GM12872 (cell line): Measurements from ENCODE around the gene GRP.

Source experiments
- CTCF ChIP-seq: IDR thresholded peaks from 3 replicates; pipeline ENCODE4 v1.5.1; 2011; ENCODE audit warnings: low read depth, mild to moderate bottlenecking, low read length, moderate library complexity; ENCODE audit not compliant: insufficient read depth

GRP gene

GRCh38 chr18:59273759-59274532, 54.0 kb downstream of the GRP start:
- no peak for TF ChIP-seq CTCF

GRCh38 chr18:59274533-59274928, 54.6 kb downstream of the GRP start:
- TF ChIP-seq CTCF = no peak

GRCh38 chr18:59275406-59275949, 55.5 kb downstream of the GRP start:
- TF ChIP-seq CTCF = no peak

- no peak for TF ChIP-seq CTCF
Measured at GRCh38 chr18:59276047-59276446, 56.1 kb downstream of the GRP start.

GRCh38 chr18:59278793-59279192, 58.8 kb downstream of the GRP start:
- TF ChIP-seq CTCF = no peak

GRCh38 chr18:59279193-59279592, 59.2 kb downstream of the GRP start:
- no peak for TF ChIP-seq CTCF

- TF ChIP-seq CTCF = no peak
Measured at GRCh38 chr18:59279722-59280121, 59.8 kb downstream of the GRP start.
